ENCODE results near the gene C2orf49.

Gene C2orf49

DNA sequence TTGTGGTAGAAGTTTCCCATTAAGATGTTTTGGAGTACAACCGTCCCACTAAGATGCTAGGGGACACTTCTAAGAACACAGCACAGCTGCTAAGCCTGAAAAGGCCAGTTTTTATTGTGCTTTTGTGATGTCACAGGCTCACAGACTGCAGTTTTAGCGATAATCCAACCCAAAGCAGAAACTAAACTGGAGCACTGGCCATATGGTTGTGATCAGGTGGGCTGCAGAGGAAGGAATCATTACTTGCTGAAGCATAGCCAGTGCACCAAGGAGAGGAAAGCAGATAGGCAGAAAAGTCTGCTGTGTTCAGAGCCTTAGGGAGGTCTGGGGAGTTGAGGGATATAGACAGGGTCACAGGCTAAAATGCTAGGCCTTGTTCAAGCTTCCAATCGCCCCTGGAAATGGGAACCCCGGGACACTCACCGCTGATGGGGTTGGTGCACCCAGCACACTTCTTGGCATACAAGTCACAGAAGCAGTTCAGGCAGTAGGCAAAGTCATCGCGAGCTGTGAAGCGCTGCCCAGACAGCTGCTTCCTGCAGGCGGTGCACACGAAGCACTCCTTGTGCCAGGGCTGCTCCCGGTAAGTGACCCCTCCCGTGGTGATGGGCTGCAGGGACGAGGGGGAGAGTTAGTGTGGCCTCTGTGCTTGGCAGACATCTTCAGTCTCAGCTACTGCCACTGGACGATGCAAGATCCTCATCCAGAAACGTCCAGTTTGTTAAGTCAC lies 25.7 kb downstream of the C2orf49 start:
- no peak for DNase-seq (ENCODE audit: low read depth in 2 of 2)

DNA sequence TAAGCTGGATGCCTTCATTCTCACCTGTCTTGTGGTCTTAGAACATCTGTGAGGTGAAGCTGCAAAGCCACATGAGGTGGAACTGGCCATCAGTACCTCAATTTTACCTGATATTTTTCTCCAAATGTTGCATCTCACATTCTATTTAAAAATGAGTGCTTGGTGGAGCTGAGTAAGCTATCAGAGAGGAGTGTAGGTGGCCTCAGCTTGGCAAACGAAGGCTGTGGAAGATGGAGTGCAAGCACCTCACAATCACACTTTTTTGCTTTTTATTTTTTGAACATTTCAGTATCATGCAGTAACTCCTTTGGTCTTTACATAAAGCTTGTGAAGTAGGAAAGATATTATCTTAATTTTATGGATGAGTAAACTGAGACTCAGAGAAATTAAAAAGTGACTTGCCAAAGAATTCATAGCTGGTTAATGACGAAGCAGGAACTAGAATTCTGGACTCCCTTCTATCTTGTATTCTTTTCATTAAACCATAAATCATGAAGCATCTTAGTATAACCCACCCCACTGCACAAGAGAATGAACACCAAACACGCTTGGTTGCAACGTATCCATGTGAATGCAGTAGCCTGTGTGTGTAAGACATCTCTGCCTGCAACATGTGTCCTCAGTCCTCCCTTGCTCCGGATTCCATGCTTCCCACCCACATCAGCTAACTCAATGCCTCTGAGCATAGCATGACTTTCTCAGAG lies 27.2 kb downstream of the C2orf49 start:
- no peak for DNase-seq (ENCODE audit: low read depth in 2 of 2)

DNA sequence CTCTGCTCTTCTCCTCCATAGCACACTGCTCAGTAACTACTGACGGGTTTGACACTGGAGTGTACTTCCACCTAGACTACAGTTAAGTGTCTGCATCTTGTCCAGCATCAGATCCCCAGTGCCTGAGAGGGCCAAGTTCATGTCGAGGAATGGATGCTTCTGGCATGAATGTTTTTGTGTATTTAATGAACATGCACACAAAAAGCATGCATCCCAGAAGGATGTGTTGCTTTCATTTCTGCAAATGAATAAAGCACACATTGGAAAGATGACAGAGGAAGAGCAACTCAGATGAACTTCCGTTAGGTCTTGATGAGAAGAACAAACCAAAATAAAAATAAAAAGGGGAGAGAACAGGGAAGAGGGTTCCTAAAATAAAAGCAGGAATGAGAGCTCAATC lies 27.9 kb downstream of the C2orf49 start:
- no peak for DNase-seq (ENCODE audit: low read depth in 2 of 2)

DNA sequence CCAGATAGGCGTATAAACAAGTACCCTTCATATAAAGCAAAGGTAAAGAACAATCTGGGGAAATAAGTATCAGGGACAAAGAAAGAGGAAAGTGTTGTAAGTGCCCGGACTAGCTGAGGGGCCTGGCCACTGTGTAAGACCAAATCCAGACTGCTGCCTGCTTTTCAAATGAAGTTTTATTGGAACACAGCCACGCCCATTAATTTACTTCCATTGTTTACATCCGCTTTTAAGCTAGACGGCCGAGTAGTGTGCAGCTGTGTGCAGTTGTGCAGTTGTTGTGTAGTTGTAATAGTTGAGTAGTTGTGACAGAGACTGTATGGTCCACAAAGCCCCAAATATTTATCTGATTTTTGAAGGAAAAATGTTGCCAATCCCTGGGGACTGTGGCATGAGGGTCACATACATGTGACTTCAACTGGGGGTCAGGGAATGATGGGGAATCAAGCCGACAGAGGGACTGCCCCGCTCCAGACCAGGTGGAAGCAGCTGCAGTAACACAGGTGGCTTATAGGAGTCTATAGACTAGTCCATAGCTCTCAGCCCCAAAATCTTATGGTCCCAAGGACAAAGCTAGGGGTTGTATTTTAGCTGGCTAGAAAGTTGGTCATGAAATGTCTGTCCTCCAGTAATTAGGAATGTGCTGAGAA lies 31.5 kb downstream of the C2orf49 start:
- DNase-seq (ENCODE audit: low read depth in 2 of 2), result no peak

DNA sequence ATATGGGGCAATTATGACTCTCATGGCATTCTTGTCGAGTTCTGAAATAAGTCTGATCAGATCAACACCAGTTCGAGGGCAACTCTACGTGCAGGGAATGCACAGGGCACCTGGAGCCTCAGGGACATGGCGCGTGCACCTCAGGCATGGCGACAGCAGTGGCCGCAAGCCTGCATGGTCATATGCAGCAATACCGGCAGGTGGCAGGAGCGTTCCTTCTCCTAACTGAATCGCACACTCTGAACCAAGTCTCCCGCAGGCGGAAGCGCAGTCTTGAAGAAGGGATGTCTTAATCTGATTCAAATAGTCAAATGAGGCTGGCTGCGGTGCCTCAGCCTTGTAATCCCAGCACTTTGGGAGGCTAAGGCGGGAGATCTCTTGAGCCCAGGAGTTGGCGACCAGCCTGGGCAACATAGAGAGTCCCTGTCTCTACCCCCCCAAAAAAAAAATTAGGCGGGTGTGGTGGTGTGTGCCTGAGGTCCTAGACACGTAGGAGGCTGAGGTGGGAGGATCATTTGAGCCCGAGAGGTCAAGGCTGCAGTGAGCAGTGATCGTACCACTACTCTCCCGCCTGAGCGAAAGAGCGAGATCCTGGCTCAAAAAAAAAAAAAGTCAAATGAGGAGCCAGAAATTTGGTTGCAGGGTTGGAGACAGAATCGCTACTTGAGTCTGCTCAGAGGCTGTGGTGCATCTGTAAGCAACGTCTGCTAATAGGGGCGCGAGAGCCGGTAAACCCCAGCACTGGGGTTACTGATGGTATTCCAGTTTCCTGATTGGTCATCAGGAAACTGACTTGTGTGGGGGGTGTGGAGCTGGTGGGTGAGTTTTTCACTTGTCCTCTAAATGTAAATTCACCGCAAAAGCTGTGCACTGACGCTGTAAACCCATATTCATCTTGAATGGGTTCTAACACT lies 32.7 kb downstream of the C2orf49 start:
- DNase-seq (ENCODE audit: low read depth in 2 of 2), result peak; percentile 58 to 75

DNA sequence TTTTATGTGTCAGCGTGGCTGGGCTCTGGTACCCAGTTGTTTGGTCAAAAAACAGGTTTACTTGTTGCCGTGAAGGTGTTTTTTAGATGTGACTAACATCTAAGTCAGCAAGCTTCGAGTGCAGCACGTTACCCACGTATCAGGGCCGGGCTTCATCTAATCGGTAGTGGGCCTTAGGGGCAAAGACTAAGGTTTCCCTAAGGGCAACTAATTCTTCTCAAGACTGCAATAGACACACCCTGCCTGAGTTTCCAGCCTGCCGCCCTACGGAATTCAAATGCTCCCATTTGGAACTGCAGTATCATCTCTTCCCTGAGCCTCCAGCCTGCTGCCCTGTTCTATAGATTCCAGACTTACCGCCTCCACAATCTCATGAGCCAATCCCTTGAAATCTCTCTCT lies 33.8 kb downstream of the C2orf49 start:
- DNase-seq (ENCODE audit: low read depth in 2 of 2), result no peak

DNA sequence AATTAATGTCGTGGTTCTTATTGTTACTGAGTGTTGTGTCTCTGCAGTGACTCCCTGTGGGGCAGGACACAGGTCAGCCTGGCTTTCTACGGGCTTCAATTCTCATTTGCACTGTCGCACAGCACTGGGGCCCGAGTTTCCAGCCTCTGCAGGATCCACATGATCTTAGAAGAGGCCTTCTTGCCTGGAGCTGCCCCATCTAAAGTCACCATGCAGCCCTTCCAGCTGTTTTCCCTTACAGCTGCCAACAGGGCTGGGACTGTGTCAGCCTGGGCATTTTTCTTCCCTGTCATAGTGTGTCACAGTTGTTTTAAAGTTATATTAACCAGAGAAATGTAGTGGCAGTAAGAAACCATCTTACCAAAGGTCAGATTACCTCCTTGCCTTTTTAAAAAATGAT lies 34.5 kb downstream of the C2orf49 start:
- no peak for DNase-seq (ENCODE audit: low read depth in 2 of 2)

DNA sequence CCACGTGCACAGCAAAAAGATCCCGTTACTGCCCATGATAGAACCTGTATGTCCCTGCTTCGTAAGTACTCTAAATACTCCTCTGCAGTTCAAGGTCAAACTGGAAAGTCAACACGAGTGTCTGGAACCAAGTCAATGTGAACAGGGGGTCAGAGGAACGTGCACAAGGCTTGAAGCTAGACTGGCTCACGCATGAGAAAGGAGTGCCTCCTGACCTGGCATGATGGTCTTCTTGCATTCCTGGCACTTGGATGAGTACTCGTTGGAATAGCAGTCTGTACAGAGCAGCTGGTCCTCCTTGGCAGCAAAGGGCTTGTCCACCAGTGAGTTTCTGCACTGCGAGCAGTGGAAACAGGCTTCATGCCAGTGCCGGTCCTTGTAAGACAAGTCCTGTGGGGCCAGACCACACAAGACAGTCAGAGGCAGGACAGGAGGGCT lies 36.0 kb downstream of the C2orf49 start:
- no peak for DNase-seq (ENCODE audit: low read depth in 2 of 2)

DNA sequence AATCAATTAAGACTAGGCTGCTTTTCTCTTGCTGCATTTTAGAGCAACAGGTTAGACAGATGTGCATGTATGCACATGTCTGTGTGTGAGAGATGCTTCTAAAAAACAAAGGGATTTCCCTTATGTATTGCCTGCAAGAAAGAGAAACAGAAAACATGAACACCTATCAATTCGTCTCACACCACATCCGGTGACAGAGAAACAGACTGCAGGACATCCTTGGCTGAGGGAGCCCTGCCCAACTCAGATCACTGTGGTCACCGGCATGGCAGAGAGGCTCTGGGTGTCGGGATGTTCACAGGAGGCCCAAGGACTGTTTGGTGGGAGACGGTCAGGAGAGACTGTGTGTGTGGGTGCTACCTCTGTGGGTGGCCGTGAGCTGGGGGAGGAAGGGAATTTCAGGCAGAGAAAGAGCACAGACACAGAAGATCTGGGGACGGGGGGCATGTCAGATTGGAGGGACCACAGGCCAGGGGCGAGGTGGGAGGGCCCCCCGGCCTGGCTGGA lies 36.6 kb downstream of the C2orf49 start:
- no peak for DNase-seq (ENCODE audit: low read depth in 2 of 2)

DNA sequence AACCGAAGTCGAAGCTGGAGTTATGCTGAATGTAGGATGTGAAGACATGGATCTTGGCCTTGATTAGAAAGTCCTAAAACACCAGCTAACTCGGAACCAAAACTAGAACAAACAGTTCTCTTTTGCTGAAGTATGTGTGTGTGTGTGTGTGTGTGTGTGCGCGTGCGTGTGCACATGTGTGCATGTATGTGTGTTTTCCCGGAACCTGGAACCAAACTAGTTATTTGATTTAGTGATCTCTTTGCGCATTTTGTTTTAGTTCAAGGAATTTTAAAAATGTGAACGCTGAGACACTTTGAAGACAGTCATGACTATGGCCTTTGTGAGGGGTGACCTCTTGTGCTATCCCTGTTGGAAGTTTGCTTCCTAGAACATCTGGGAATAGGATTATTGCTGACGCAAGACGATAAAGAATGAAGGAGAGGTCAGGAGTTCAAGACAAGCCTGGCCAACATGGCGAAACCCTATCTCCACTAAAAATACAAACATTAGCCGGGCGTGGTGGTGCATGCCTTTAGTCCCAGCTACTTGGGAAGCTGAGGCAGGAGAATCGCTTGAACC lies 37.7 kb downstream of the C2orf49 start:
- no peak for DNase-seq (ENCODE audit: low read depth in 2 of 2)

DNA sequence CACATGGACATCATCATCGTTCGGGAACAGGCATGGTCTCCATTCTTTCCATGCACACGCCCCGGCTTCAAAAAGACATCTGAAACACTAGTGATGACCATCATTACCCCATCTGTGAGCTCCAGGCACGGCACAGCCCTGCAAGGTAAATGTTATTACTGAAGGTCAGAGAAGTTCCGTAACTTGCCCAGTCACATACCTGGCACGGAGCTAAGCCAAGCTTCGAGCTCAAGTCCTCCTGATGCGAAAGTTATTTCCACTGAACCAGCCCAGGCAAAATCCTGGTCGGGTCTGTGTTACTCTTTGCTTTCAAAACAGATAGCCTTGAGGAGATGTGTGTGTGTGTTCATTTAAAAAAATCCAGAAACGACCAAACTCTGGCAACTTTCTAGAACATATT lies 38.7 kb downstream of the C2orf49 start:
- no peak for DNase-seq (ENCODE audit: low read depth in 2 of 2)

DNA sequence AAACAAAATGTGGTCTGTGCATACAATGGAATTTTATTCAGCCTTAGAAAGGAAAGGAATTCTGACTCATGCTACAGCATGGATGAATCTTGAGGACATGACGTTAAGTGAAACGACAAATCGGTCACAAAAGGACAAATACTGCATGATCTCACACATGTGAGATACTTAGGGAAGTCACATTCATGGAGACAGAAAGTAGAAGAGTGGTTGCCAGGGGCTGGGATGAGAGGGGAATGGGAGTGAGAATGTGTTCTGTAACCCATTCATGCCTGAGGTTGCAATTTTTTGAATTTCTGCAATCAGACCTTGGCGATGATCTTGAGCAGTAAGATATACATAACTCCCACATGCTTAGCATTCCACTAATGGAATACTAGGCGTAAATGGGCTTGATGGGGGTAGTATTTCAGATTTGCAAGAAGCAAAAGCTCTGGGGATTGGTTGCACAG lies 39.5 kb downstream of the C2orf49 start:
- no peak for DNase-seq (ENCODE audit: low read depth in 2 of 2)

DNA sequence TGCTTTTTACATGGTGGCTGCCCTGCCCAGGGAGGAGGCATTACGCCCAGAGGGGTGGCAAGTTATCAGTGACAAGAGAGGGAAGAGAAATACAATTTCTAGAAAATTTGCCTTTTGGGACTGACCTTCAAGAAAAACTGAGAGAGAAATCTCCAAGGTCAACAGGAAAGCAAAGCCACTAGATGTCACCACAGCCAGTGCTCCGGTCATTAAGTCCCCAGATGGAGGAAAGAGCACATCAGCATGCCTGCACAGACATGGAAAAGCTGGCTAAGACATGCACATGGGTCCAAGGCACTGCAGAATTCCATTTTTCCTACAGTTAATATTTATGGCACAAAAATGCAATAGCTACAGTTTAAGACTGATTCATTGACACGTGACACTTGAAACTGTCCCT lies 40.5 kb downstream of the C2orf49 start:
- DNase-seq (ENCODE audit: low read depth in 2 of 2), result no peak

DNA sequence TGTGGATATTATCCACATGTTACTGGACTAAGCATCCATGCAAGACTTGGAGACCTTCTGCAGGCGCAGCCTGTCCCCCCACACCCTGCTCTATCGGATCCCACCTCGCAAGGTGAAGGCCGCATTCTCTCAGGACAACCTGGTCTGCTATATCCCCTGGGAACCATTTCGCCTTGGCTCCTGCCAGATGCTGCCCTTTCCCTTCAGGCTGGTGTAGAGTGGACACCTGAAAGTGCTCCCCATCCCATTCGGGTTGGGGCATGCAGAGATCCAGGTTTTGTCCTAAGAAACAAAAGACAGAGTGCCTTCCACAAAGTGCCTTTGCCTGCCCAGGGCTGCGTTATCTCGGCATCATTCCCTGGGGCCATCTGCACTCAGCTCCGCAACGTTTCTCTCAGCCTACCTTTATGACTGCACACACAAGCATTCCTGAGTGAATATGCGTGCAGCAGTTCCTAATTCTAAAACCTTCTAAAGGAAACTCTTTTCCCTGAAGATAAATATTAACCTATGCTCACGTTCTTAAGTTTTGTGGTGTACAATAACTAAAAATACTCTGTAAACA lies 41.0 kb downstream of the C2orf49 start:
- no peak for DNase-seq (ENCODE audit: low read depth in 2 of 2)

DNA sequence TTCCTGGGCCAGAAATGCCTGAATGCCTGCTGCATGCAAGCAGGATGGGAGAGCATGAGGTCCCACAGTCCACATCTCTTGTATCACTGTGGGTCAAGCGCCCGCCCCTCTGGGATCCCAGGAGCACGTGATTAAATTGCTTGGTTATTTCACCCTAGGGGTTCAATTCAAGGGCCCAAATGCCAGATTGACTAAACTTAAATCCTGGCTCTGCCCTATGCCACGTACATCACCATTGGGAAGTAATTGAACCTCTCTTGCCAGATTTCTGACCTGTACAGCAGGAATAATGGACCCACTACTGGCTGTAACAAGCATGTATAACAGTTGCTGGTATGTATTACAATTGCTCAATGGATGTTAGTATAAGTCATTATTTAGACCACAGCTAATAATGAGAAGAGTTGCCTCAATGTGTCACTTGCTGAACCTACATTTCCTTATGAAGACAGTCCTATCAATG lies 41.6 kb downstream of the C2orf49 start:
- no peak for DNase-seq (ENCODE audit: low read depth in 2 of 2)

DNA sequence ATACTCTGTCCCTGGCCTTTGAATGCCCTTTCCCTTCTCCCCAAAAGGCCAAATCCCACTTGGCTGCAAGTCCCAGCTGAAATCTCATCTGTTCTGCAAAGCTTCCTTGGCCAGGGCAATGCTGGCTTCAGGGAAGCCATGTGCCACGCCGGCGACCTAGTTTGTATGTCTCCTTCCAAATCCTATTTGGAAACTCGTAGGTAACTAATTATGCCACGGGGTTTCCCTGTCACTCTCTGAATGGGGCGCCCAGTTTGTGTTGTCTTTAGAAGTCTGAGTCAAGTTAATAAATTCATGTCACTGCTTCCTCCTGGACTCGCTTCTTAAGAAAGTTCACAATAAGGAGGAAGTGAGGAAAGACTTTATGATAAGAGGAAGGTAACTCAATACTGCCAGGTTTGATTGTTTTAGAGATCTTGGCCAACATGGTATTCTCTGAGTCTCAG lies 42.4 kb downstream of the C2orf49 start:
- DNase-seq (ENCODE audit: low read depth in 2 of 2), result no peak

DNA sequence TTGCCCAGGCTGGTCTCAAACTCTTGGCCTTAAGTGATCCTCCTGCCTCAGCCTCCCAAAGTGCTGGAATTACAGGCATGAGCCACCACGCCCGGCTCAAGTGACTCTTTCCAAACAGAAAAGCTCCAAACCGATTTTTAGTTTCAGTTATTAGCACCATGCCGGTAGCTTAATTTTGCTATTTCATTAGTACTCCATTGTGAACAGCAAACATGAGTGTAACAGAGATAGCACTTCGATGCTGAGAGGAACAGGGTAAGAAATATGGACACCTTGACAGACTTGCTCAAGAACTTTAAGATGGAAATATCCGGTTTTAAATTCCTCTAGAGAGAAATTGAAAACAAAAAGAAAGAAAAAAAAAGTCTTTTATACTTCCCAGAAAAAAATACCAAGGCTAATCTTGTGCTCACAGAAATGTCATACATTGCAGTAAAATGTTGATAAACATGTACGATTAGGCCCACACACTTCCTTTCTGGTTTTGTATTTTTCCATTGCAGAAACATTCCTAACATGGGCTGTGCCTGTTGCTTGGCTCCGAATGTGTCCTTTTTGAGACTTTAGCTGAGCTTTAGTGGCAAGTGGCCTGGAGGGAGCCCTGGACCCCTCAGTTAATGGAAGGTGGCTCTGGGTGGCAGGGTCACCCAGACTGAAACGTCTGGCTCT lies 43.2 kb downstream of the C2orf49 start:
- no peak for DNase-seq (ENCODE audit: low read depth in 2 of 2)

DNA sequence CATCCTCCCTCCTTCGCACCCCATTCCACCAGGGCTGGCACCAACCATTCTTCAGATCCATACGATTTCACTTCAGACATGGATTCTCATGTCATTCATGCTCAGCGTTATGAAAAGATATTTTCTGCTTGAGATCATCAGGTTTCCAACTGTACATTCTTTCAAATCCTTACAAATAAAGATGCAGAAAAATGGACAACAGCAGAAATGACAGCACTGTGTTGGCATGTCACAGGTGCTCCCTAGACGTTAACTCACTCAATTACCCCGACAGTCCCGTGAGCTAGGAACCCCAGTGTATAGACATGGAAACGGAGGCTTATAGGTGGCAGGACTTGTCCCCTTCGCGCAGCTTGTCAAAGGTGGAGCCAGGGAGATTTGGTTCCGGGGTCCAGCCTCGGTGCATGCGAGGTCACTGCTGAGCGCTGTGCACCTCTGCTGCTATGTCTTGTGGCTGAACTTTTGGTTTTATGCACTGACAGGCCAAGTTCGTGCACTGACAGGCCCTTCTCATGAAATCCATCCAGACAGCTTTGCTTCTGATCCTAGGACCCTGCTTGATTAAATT lies 43.8 kb downstream of the C2orf49 start:
- no peak for DNase-seq (ENCODE audit: low read depth in 2 of 2)

DNA sequence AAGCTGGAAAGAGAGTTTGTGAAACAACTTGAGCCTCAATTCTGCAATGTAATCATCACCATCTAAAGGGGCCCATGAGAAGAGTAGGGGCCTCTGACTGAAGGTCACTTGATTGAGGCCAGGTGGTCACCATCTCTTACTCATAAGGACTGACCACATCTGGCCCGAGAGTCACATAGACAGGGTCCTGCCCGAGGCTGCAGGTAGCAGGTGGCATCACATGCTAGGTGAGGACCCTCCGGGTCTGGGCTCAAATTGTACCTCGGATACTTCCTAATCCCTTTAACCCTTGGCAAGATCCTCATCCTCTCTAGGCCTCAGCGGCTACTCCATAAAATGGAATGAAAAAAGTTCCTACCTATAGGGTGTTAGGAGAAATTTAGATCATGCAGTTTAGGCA lies 44.8 kb downstream of the C2orf49 start:
- DNase-seq (ENCODE audit: low read depth in 2 of 2), result no peak

All from stimulated activated CD8-positive, alpha-beta memory T cell treated with anti-CD3 and anti-CD28 coated beads, Interleukin-7, amount 100 ng/mL, for 1 hour (primary cell).